Esophagus (tissue), 2 donors: ENCODE measurements around the gene UBE3B. TPM values are rescaled to one million over a fixed set of nuclear protein-coding genes. Genes with fewer than 3 reads are reported as not detected.

Experiments
- H3K27ac ChIP-seq, 2 donors: one replicate each; pipeline ENCODE4 v1.5.1; 2013; ENCODE audit warnings: low read depth in 2 of 2, mild to moderate bottlenecking in 2 of 2, inconsistent platforms in 1 of 2, low read length in 1 of 2, moderate library complexity in 1 of 2
- H3K27me3 ChIP-seq, 2 donors: one replicate each; pipeline ENCODE4 v1.6.1; 2013; ENCODE audit warnings: low read length in 2 of 2, control low read depth in 1 of 2, mild to moderate bottlenecking in 1 of 2; ENCODE audit not compliant: insufficient read depth in 2 of 2, control insufficient read depth in 1 of 2
- H3K36me3 ChIP-seq, 2 donors: one replicate each; pipeline ENCODE4 v1.6.1; 2013; ENCODE audit warnings: low read length in 1 of 2; ENCODE audit not compliant: control insufficient read depth in 2 of 2, insufficient read depth in 2 of 2
- H3K4me1 ChIP-seq, 2 donors: one replicate each; pipeline ENCODE4 v1.6.1; 2013; ENCODE audit warnings: low read length in 1 of 2; ENCODE audit not compliant: control insufficient read depth in 2 of 2, insufficient read depth in 2 of 2
- H3K4me3 ChIP-seq, 2 donors: one replicate each; pipeline ENCODE4 v1.5.1; 2013; ENCODE audit warnings: low read length in 2 of 2, mild to moderate bottlenecking in 2 of 2, low read depth in 1 of 2, moderate library complexity in 1 of 2
- H3K9me3 ChIP-seq, 2 donors: one replicate each; pipeline ENCODE4 v1.6.1; 2013; ENCODE audit warnings: mild to moderate bottlenecking in 2 of 2, low read depth in 1 of 2, low read length in 1 of 2, moderate library complexity in 1 of 2; ENCODE audit not compliant: control insufficient read depth in 2 of 2, insufficient read depth in 1 of 2
- WGBS, 2 donors: extraction: QIAGEN DNeasy Blood & Tissue Kit; methylation state at CpG; one replicate each; pipeline ENCODE4 v1.1.7; 2013; 5-methylcytosine and 5-hydroxymethylcytosine counted together
- polyA plus RNA-seq, 2 donors: library from polyadenylated mRNA; stranded (reverse); fragments of 200-250 nt; gene quantifications; one replicate each; pipeline ENCODE4 v1.2.3, GENCODE V29; 2013
- donor health status: healthy with polysubstance abuse.
- donor health status: Bipolar disorder and iron deficiency.

UBE3B gene
- polyA plus RNA-seq, 2 donors = 12.6 to 14.0 TPM

DNA sequence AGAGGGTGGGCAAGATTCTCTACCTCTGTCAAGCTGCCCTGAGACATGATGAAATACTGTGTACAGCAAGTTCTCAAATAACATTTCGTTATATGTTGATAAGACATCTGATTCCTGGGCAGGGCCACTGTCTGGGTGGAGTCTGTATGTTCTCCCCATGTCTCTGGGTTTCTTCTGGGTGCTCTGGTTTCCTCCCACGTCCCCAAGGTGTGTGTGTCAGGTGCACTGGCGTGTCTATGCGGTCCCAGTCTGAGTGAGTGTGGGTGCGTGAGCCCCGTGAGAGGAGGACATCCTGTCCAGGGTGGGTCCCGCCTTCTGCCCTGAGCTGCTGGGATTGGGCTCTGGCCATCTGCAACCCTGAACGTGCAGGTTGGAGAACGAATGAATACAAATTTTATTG, 30.0 kb upstream of the UBE3B start:
- Histone ChIP-seq H3K27ac (no peak overlapping the region), H3K9me3 (no peaks in the 10 kb centered on the region), H3K36me3 (peaks cover 4 to 24% of the 10 kb centered on the region in 2 donors), H3K4me1 (peaks cover 0 to 2% of the 10 kb centered on the region in 2 donors), H3K4me3 (no peak overlapping the region), H3K27me3 (no peaks in the 10 kb centered on the region)
- WGBS, 2 donors = 84 to 90% methylated on average over 9 of the region's 9 CpGs

DNA sequence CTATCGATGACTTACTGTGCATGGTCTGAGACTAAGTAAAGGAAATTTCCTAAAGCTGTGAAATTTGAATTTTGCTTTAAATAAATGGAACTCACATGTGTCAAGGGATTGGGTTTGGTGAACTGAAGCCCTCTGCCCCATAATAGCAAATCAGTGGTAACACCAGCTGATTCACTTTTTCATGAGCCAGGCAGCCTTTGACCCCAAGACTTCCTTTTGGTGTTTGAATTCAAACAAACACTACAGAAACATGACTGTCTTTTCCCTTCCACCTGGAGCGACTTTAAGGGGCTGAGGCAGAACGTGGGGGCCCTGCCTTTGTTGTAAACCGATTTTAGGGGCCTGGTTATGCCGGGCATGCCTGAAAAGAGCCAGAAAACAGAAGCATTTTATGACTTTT, 29.2 kb upstream of the UBE3B start:
- no peak overlapping the region for H3K27ac ChIP-seq
- H3K4me1 ChIP-seq = peaks cover 0 to 2% of the 10 kb centered on the region in 2 donors
- H3K4me3 ChIP-seq = no peak overlapping the region
- 70 to 74% methylated on average over 5 of the region's 5 CpGs for WGBS, 2 donors
- peaks cover 4 to 28% of the 10 kb centered on the region in 2 donors for H3K36me3 ChIP-seq
- H3K9me3 ChIP-seq = no peaks in the 10 kb centered on the region
- H3K27me3 ChIP-seq = no peaks in the 10 kb centered on the region

DNA sequence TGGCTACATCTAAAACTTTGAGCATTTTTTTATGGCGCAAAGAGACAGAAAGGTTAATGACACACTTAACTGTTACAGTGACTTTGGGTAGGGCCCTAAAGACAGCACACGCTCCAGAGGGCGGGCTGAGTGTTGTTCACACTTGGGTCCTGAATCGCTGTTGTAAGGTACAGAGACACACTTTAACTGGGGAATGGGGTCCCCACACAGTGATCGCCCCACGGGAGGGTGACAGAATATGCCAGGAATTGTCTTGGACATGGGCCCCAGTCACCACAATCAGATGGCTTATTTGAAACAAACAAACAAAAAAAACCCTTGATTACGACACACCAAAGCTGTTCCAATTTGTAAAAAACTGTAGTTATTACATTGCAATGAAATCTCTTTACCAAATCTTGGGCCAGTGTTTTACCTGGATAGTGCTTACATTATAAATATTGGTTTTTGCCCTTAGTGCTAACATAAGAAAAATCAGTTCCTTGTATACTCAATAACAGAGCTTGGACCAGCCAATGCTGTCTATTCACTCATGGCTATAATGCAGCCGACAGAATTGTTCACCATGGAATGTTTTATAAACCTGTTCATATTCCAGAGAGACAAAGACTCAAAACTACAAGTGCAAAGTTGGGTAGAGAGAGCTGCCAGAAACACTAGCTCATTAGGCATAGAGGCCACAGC, 28.6 kb upstream of the UBE3B start:
- WGBS, 2 donors = 92 to 94% methylated on average over 8 of the region's 8 CpGs

DNA sequence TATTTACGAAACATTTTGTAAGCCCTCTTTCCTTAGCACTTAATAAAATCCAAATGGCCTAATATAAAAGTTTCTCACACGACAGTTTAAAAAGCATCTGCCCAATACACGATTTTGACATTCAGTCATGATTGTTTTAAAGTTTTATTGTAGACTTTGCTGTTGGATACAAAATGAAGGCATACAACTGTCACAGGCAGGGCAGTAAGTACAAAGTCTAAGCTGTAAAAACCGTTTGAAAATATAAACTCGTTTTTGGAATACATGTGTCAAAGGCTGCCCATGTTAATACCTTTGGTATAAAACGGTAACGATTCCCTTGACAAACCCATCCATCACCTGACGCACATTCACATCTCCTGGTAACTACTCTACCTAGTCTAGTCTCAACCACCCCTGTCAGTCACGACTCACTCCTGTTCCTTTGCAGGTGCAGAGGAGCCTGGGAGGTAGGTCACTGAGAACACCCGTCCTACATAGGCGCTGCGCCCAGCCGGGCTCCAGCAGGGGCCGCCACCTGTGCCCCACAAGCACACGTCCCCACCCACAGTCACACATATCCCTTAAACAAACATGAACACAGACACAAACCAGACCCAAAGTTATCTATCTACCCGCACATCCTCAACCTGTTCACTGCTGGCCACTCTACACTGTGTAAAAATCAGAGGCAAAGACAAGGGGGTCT, 27.4 kb upstream of the UBE3B start:
- Histone ChIP-seq H3K4me1 (peaks cover 0 to 2% of the 10 kb centered on the region in 2 donors), H3K9me3 (no peaks in the 10 kb centered on the region), H3K36me3 (peaks cover 13 to 34% of the 10 kb centered on the region in 2 donors), H3K4me3 (no peak overlapping the region), H3K27ac (peak overlapping the region in 1 of 2 donors; percentile 24), H3K27me3 (no peaks in the 10 kb centered on the region)
- 76 to 84% methylated on average over 16 of the region's 16 CpGs for WGBS, 2 donors

More for the DNA sequence above, 28.6 kb upstream of the UBE3B start:
- H3K9me3 ChIP-seq = no peaks in the 10 kb centered on the region
- H3K36me3 ChIP-seq = peaks cover 10 to 34% of the 10 kb centered on the region in 2 donors
- no peak overlapping the region for H3K27ac ChIP-seq
- H3K27me3 ChIP-seq = no peaks in the 10 kb centered on the region
- H3K4me3 ChIP-seq = no peak overlapping the region
- H3K4me1 ChIP-seq = peaks cover 0 to 2% of the 10 kb centered on the region in 2 donors

- 61 to 69% methylated on average over 4 of the region's 4 CpGs for WGBS, 2 donors
- Histone ChIP-seq H3K4me1 (peaks cover 0 to 2% of the 10 kb centered on the region in 2 donors), H3K27ac (peak overlapping the region in 1 of 2 donors; percentile 24)
These were observed 26.5 kb upstream of the UBE3B start for GRCh38 chr12:109450980-109451379.

DNA sequence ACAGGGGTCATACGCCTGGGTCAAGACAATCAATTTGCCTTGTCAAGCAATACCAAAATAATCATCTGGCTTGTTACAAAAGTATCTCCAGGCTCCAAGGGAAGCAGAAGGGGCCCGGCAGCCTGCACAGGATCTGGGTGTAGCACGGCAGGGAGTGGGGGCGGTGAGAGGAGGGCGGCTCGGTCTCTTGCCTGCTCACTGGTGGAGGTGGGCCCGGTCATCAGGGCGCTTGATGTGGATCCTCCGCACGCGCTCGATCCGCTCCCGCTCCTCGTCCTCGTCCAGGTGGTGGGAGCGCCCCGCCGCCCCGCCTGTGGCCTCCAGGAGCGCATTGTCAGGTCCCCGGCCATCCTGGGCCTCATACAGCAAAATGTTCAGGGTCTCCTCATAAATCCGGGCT, 26.0 kb upstream of the UBE3B start:
- WGBS, 2 donors = 90 to 91% methylated on average over 23 of the region's 23 CpGs

More at GRCh38 chr12:109450980-109451379, 26.5 kb upstream of the UBE3B start:
- no peaks in the 10 kb centered on the region for H3K9me3 ChIP-seq
- H3K36me3 ChIP-seq = peaks cover 21 to 42% of the 10 kb centered on the region in 2 donors
- H3K4me3 ChIP-seq = no peak overlapping the region
- no peaks in the 10 kb centered on the region for H3K27me3 ChIP-seq

DNA sequence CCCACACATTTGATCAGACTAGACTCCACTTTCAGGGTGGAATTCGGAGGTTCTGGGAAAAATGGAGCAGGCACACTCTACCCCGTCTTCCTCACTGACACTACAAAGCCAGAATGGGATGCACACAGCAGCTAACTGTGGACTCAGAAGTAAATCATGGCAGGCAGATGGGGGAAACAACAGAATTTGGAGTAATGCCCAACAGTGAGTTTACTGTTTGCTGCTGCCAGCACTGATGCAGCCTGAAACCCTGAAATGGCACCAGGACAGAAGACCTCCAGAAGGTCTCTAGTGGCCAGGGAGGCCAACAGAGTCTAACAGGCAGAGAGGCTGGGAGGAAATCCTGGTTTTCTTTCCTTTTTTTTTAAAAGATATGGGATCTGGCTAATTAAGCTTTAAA, 24.9 kb upstream of the UBE3B start:
- Histone ChIP-seq H3K27ac (no peak overlapping the region), H3K9me3 (no peaks in the 10 kb centered on the region), H3K27me3 (no peaks in the 10 kb centered on the region), H3K4me1 (peaks cover 0 to 2% of the 10 kb centered on the region in 2 donors), H3K36me3 (peaks cover 27 to 45% of the 10 kb centered on the region in 2 donors), H3K4me3 (no peak overlapping the region)
- 83 to 85% methylated on average over 2 of the region's 2 CpGs for WGBS, 2 donors

More for the DNA sequence above, 26.0 kb upstream of the UBE3B start:
- Histone ChIP-seq H3K27ac (no peak overlapping the region), H3K27me3 (no peaks in the 10 kb centered on the region), H3K4me1 (peaks cover 0 to 2% of the 10 kb centered on the region in 2 donors), H3K9me3 (no peaks in the 10 kb centered on the region), H3K4me3 (no peak overlapping the region), H3K36me3 (peaks cover 25 to 45% of the 10 kb centered on the region in 2 donors)

GRCh38 chr12:109455706-109456105, 21.7 kb upstream of the UBE3B start:
- peaks cover 23 to 49% of the 10 kb centered on the region in 2 donors for H3K36me3 ChIP-seq
- no peak overlapping the region for H3K4me3 ChIP-seq
- H3K4me1 ChIP-seq = peaks cover 5 to 11% of the 10 kb centered on the region in 2 donors
- H3K9me3 ChIP-seq = no peaks in the 10 kb centered on the region
- H3K27ac ChIP-seq = no peak overlapping the region
- 91 to 93% methylated on average over 1 of the region's 1 CpG for WGBS, 2 donors
- H3K27me3 ChIP-seq = no peaks in the 10 kb centered on the region

DNA sequence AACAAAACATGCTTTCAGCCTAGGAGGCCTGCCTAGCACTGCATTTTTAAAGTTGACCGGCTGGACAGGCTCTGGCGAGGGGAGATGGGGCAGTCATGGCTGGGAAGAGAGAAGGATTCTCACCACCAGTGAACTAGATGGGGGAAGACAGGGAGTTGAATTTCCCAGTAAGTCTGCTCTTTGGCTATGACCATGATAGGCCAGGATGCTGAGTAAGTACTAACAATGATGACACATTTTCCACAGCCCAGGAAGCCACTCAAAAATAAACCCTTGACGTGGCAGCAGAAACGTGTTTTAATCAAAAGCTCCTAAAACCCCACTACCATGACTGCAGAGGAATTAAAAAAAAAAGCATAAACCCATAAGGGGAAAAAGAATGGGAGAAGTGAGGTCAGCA, 19.3 kb upstream of the UBE3B start:
- Histone ChIP-seq H3K9me3 (no peaks in the 10 kb centered on the region), H3K27me3 (no peaks in the 10 kb centered on the region), H3K4me3 (no peak overlapping the region), H3K27ac (peak overlapping the region; percentile 71 to 83), H3K4me1 (peaks cover 16 to 24% of the 10 kb centered on the region in 2 donors), H3K36me3 (peaks cover 23 to 36% of the 10 kb centered on the region in 2 donors)
- 58 to 65% methylated on average over 4 of the region's 4 CpGs for WGBS, 2 donors
